Measurements from ENCODE around the gene SLC35B3.
"Not testable (repeated sequence)": the region's sequence is repeated elsewhere in the genome, so short reads cannot be mapped to it uniquely, and the experiment has no call there.

The SLC35B3 gene

DNA sequence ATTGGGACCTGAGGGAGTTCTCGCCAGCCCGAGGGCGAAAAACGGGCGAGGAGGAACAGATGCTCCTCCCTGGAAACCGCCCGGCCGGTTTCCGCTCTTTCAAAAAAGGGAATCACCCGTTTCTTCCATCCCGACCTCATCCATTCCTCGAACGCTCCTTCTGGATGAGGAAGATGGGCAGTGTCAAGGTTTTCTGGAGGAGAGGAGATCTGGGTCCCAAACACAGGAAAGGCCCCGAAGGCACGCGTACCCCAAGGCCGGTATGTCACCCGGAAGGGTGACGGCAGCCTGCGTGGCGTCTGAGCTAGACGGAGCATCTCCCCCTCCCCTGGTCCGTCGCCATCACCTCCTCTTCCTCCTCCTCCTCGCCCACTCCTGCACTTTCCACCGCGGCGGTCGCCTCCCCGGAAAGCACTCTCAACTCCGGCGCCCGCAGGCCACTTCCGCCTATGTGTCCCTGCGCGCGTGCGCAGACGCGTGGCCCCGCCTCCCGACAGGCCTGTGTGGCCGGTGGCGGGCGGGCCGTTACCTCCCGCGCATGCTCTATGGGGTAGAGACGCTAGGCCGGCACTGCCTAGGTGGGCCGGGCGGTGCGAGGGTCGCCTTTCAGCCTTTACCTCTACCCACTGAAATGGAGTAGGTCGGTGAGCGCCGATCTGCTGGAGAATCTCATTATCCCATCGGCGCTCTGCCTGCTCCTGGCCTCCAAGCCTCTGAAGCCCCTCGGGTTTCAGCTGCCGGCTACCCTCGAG, at the start of gene SLC35B3:
Gene SLC35B3, minus strand, starts transcription at position 453 of the 752 bp plus-strand sequence.
- DNase-seq, result peak; percentile 85 to 99 (median 92)
- intact Hi-C loops (cut with DNase I), result no loop called here

DNA sequence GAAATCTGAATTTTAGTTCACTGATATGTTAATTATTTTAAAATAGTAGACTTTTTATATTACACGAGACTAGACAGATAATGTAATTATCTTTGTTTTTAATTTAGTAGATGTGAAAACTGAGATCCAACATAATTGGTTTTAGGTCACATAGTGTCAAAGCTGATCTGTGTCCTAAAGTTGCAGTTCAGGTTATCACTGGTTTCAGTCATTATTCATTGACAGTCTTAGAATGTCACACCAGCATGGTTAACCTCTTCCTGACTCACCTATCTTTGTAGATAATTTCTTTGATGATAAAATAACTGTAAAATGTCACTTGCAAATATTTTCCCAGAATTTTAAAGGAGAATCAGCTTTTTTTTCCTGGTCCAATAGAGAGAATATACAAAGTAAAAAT, 48.3 kb upstream of the SLC35B3 start:
- DNase-seq, result no peak
- intact Hi-C loops (cut with DNase I), result no loop called here

DNA sequence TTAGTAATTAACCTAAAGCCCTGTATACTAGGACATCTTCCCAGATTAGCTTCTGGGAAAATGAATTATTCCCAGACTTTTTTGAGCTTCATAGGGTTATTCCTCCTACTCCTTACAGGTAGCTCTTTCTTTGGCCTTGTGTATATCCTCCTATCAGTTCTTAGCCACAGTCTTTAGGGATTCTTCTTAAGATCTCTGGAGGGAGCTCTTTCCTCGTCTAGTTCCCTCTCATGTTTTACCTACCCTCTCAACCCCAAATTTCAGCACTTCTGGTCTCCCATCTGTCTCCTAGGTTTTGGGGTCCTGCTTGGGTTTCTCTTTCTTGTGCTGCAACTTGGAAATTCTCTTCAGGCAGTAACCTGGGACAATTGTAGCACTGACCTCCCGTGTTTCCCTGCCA, 46.4 kb upstream of the SLC35B3 start:
- intact Hi-C loops (cut with DNase I), result no loop called here
- DNase-seq, result no peak

DNA sequence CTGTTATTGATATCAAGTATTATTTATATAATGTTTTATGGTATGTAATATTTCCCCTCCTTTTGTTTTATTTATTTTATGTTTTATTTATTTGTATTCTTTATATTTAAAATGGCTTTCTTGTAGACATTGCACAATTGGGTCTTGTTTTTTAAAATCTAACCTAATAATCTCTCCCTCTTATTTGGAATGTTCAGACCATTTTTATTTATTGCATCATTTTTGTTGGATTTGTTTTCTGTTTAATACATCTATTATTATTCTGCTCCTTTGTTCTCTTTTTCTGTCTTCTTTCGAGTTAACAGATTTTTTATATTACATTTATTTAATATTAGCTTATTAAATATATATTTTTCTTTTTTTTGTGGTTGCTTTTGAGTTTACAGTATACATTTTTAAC, 43.1 kb upstream of the SLC35B3 start:
- intact Hi-C loops (cut with DNase I), result no loop called here
- no peak for DNase-seq

DNA sequence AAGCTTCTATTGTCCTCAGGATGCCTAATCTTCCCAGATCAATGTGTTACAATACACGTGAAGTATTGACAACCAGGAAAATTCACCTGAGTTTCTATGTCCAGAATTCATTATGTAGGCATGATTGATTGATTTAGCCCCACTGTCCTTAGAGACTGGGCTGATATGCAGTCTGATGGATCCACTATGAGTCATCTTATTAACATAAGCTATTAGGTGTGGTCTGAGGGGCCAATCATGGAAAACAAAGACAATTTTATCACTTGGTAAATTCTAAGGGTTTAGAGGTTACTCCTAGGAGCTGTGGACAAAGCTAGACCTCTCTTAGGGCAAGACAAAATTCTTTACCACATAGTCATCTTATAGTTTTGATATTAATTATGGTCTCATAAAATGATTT, 41.3 kb upstream of the SLC35B3 start:
- intact Hi-C loops (cut with DNase I), result no loop called here
- no peak for DNase-seq

DNA sequence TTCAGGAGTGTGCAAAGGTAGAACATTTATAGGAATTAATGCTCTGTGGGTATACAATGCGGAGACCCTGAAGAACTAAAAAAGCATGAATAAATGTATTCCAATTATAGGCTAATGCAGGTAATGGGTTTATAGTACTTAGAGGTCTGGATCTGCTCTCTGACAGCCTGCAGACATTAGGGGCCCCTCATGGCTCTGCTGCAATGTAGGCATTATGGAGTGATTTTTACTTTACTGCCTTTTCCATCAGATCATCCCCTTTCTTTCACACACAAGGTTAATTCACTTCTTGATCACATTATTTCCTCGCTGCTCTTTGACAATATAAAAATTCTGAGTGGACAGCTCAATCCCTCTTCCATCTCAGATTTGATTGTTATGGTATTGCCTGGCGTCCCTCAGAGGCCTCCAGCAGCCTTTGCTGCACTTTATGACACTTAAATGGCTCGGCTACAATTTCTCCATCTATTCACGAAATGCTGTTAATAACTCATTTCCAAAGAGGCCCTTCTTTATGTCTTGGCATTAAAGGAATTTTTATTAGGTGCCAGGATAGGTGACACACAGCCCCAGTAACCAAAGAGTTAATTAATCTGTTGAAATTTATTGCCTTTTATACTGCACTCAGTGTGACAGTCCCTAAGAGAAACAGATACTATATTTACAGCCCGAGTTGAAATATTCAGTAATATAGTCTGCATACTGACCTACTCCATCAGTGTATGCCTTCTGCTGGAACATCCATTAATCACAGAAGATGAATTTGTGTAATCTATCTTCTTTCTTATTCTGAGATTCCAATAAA, 33.4 kb upstream of the SLC35B3 start:
- intact Hi-C loops (cut with DNase I), result no loop called here
- no peak for DNase-seq

DNA sequence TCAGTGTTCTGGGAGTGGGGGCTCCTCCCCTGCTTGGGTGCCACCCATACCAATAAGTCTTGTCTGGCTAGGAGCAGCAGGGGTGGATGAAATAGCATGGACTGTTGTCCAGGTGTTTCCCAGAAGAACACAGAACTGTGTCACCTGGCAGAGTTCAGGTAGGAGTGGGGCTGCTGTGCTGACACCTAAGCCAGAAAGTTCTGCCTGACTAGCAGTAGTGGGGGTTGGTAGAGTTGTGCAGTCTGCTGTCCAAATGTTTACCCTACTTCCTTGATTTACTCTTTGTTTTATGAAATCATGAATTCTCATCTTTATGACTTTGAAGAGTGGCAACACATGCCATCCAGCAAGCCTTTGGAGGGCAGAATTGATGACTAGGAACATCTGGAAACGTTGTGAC, 27.3 kb upstream of the SLC35B3 start:
- intact Hi-C loops (cut with DNase I), result no loop called here

DNA sequence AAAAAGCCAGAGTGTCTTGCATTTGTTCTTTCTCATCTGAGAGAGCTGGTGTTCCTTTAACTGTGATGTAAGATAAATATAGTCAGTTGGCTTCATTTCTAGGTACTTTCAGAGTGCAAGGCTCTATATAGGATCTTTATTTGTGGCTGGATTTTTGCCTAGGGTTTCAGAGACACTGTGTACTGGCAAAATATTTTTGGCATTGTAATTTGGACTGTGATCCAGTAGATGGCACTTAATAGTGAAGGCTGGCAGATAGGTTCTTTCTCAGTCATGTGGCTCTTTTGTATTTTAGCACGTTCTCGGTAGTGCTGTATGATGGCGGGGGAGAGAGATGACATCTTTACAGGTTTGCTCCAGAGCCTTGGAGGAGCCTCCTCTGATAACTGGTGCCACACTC, 26.8 kb upstream of the SLC35B3 start:
- intact Hi-C loops (cut with DNase I), result no loop called here
- no peak for DNase-seq

More for the DNA sequence above, 27.3 kb upstream of the SLC35B3 start:
- DNase-seq, result no peak

DNA sequence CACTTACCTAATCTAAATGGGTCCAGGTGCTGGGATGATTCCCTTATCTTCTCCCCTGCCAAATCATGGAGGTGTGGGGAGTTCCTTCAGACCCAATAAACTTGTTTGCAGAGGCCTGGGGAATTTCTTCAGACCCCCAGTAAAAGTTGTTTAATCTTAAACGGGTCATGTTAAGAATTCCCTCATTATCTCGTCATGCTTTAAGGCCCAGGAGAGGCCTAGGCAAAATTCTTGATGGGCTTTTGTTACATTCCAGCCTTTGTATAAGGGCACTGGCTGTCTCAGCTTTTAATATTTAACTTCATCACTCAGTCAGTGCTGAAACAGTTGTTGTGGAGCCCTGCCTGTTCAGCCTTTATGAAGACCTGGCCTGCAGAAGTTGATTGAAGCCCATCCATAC, 11.0 kb upstream of the SLC35B3 start:
- DNase-seq, result no peak
- intact Hi-C loops (cut with DNase I), result no loop called here

DNA sequence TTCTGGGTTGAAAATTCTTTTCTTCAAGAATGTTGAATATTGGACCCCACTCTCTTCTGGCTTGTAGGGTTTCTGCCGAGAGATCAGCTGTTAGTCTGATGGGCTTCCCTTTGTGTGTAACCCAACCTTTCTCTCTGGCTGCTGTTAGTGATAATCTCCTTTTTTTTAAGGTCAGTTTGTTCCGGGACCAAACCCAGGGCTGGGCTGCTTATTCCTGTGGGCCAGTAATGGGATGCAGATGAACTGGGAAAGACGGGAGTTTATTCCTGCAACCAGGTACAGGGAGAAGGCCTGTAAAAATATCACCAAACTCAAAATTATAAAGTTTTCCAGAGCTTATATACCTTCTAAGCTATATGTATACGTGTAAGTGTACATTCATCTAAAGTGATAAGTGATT, 10.6 kb upstream of the SLC35B3 start:
- intact Hi-C loops (cut with DNase I); DNase-seq: not testable (repeated sequence)

DNA sequence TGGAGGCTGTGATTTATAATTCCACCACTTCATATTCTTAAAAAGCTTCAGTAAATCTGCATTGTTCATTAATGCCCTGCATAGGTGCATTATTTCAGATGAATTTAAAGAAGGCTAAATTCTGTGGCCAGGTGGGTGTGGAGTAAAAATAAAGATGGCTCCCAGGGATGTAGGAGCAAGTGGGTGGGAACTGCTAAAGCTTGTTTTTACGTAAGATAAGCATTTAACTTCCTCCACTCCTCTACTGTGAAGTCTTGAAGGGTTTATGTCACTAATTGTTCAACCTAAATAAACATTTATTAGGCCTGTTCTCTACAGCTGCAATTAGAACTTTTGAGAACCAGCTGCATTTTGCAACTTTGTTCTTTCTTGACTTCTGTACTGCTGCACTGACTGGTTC, 6.8 kb upstream of the SLC35B3 start:
- intact Hi-C loops (cut with DNase I), result no loop called here
- DNase-seq, result no peak

DNA sequence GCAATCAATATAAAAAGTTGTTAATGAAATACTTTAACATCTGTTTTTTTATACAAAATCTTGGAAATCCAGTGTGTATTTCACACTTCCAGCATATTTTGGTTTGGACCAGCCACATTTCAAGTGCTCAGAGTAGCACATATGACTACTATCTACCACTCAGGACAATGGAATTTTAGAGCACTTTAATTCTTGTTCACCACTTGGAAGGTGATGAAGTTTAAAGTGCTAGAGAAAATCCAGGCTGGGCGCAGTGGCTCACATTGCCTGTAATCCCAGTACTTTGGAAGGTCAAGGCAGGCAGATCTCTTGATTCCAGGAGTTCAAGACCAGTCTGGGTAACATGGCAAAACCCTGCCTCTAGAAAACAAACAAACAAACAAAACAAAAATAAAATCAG, 6.1 kb upstream of the SLC35B3 start:
- intact Hi-C loops (cut with DNase I), result no loop called here
- no peak for DNase-seq

DNA sequence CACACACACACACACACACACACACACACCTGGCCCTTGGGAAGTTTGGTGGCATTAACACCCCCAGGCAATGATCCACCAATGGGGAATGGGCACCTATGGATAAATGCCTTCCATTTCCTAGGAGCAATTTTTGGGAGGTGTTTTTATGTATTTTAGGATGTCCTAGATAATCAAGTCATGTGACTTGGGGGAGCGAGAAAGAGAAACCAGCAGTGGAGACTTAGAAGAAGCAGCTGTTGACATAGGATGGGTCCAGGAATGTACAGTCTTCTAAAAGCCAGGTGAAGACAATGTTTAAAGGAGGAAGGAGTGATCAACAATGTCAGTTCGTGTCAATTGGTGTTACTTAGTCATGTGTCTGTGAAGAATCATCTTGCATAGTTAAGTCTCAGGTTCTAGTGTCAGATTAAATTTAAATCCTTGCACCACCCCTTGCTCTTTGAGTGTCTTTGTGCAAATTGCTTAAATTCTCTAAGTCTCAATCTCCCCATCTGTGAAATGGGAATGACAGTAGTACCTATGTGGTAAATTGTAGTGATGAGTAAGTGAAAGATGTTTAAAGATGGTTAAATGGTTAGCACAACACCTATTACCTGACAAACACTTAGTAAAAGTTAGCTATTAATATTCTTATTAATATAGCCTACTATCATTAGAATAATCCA, 4.4 kb upstream of the SLC35B3 start:
- intact Hi-C loops (cut with DNase I), result no loop called here
- DNase-seq, result no peak

DNA sequence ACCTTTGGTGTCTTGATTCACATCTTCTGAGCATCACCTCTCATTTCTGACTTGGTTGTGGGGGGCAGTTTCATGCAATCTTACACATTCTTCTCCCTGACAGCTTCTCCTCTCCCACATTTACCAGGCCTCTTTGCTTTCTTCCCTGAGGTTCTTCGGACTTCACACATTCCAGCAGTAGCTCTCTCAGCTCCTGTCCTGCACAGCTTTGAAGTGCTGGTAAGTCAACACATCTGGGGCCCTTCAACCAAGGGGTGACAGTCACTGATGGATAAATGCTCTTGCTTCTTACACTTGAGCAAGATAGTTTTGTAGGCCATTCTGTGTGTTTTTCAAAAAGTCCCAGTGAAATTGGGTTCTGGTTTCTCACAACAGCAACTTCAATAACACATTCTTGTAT, 2.5 kb upstream of the SLC35B3 start:
- no peak for DNase-seq
- intact Hi-C loops (cut with DNase I), result no loop called here

DNA sequence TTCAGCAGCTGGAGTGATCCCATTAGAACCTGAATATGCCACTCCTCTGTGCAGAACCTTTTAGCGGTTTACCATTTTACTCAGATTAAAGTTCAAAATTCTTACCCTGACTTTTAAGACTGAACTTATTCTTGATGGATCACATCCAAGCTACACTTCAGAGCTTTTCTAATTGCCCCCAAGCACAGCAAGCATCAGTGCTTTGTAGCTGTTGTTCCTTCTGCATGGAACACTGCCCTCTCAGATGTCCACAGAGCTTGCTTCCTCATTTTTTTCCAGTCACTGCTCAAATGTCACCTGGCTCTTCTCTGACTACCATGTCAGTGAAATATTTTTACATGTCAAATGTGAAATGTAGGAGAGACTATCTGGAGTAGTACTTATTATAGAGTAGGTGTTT, 1.6 kb upstream of the SLC35B3 start:
- DNase-seq, result no peak
- intact Hi-C loops (cut with DNase I), result no loop called here

DNA sequence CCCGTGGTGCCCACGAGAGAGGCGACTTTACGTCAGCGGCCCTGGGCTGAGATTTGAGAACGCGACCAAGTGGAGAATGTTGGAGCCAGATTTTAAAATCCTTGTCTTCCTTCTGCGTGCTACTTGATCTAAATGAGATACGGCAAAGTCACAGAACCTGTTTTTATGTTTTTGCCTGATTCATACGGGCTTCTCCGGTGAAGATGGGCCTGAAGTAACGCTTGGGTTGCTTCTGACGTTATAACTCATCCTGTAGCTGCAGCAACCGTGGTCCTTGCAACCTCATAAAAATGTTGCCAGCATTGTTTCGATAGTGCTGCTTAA, 462 bp upstream of the SLC35B3 start:
- intact Hi-C loops (cut with DNase I), result no loop called here
- DNase-seq, result no peak

DNA sequence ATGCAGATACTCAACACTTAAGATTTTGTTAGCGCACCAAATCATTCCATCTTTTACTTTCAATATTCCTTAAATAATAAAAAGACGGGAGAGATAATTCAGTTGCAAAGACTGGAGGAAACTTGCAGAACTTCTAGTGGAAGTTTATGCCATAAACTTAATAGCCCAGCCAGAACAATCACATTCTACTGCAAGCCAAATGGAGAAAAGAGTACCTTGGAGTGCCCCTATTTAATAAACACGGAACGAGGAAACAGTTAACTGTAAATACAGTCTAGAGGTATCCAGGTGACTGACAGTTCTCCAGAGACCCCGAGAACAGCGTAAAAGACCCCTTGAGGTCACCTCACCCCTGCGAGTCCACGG, 635 bp downstream of the SLC35B3 start:
- no peak for DNase-seq
- intact Hi-C loops (cut with DNase I), result no loop called here

DNA sequence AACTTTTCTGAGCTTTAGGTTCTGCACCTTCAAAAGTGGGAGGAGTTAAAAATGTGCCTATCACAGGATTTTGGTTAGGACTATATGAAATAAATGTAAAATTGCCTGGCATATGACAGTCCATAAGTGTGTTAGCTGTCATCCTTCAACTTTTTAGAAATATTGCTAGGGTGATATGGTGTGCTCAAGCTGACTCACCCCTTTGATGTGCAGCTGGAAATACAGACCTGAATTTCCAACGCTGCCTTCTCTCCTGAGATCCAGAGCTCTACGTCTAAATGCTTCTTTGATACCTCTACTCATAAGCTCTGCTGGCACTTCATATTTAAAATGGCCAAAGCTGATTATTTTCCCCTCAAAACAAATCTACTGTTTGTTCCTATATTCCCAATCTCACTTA, 2.7 kb downstream of the SLC35B3 start:
- DNase-seq, result no peak
- intact Hi-C loops (cut with DNase I), result no loop called here

DNA sequence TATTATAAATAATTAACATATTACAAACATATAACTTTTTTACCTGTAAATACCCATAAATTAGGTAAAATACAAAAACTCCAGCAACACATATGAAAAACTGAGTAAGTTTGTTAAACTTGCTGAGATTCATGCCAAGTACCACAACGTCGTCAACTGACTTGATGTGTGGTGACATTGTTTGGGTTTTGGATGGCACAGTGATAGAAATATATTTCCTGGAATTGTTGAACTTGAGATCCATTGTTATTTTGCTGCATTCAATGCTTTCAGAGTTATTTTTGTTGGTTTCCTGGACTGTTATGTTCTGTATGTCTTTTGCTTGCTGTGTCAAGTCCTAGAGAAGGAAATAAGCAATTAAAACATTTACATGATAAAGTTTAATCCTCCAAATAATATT, 5.5 kb downstream of the SLC35B3 start:
- intact Hi-C loops (cut with DNase I), result no loop called here
- DNase-seq, result no peak

DNA sequence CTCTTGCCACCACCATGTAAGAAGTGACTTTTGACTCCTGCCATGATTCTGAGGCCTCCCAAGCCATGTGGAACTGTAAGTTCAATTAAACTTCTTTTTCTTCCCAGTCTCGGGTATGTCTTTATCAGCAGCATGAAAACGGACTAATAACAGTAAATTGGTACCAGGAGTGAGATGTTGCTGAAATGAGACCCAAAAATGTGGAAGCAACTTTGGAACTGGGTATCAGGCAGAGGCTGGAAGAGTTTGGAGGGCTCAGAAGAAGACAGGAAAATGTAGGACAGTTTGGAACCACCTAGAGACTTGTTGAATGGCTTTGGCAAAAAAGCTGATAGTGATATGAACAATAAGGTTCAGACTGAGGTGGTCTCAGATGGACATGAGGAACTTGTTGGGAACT, 8.8 kb downstream of the SLC35B3 start:
- intact Hi-C loops (cut with DNase I); DNase-seq: not testable (repeated sequence)

DNA sequence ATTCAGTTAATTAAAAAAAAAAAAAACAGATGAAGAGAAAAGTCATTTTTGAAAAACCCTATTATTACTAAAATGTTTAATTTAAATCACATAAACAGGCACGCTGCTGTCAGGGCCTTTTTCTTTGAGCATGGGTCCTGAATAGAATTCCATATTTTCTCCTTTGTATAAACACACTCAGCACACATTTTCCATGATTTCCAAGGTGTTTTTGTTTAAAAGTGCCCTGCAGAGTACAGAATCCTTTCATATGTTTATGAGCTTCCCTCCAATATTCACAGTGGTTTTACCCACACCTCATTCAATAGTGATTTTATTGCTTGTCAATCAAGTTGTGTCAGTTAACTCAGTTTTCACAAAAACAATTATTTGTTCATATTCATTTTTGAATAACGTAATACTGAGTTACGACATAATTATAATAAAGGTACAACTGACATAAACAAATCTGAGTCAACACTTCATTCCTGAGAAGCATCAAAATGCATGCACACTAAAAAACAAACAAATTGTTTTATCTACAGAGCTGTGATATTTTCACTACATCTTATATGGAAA, 15.2 kb downstream of the SLC35B3 start:
- no peak for DNase-seq
- intact Hi-C loops (cut with DNase I), result no loop called here

DNA sequence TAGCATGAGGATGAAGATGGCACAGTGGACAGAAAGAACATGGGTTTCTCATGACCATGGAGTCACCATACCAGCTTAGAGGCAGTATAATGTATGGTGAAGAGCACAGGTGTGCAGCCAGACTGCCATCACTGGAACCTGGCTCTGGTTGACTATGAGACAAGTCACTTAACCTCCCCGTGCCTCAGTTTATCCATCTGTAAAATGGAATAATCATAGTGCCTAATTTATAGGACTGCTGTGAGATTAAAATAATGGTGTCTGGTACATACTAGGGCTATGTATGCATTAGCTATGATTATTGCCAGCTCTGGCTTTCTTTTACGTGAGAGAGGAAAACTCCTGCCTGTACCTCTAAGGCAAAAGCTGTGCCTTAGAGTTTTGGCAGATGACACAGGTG, 19.4 kb downstream of the SLC35B3 start:
- no peak for DNase-seq
- intact Hi-C loops (cut with DNase I), result no loop called here

Measured in posterior cingulate gyrus (tissue), 11 donors.